ENCODE data around the gene ATG4B. TPM values are rescaled to one million over a fixed set of nuclear protein-coding genes. Genes with fewer than 3 reads are reported as not detected.

The ATG4B gene
- total RNA-seq, 2 donors from 2014 or later, result 126 to 166 TPM

DNA sequence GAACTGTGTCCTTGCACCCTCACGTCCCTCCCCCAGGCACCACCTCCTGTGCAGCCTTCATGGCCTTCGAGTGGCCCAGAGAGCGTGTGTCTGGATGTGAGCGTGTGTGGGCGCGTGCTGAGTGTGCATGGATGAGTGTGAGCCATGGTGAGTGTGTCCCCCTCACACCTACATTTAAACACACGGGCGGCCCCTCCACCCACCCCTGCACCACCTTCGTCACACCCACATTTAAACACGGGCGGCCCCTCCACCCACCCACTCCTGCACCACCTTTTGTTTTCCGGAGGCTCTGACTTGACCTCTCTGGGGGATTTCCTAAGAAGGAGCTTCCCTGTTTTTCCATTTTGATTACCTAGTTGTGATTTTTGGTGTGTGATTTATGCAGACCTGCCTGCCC lies 31.3 kb downstream of the ATG4B start:
- H3K27ac Mint-ChIP-seq, result no peak overlapping the region
- 90% methylated on average over 12 of the region's 12 CpGs; no CpG with 5 or more reads in 1 of the 2 experiments for WGBS, 2 experiments (ENCODE audit: insufficient coverage in 1 of 2, insufficient read length in 1 of 2)
- H3K36me3 ChIP-seq (ENCODE audit: control insufficient read depth, insufficient read depth, low read length), result peaks cover 41% of the 10 kb centered on the region
- H3K4me1 ChIP-seq (ENCODE audit: control insufficient read depth, insufficient read depth, low read length), result no peaks in the 10 kb centered on the region
- DNase-seq, result no peak
- peaks cover 4% of the 10 kb centered on the region for H3K4me1 Mint-ChIP-seq
- H3K27me3 Mint-ChIP-seq (ENCODE audit: insufficient read depth), result no peaks in the 10 kb centered on the region
- H3K9ac ChIP-seq (ENCODE audit: extremely low read depth, low read length, poor library complexity, severe bottlenecking), result no peak overlapping the region
- peaks cover 48% of the 10 kb centered on the region for H3K36me3 Mint-ChIP-seq (ENCODE audit: low read depth)
- H3K4me3 ChIP-seq (ENCODE audit: low read length), result no peak overlapping the region
- H3K27ac ChIP-seq (ENCODE audit: low read depth, low read length), result no peak overlapping the region
- H3K9me3 Mint-ChIP-seq, result no peaks in the 10 kb centered on the region
- H3K4me3 Mint-ChIP-seq, result no peak overlapping the region
- no peak for TF ChIP-seq CTCF (conservative IDR thresholded peaks at IDR 0.05)
- no peaks in the 10 kb centered on the region for H3K27me3 ChIP-seq (ENCODE audit: control insufficient read depth, insufficient read depth, low read length, poor library complexity, severe bottlenecking)
- no peaks in the 10 kb centered on the region for H3K9me3 ChIP-seq (ENCODE audit: control insufficient read depth, low read length)

- no peak for TF ChIP-seq CTCF (conservative IDR thresholded peaks at IDR 0.05)
- WGBS, 2 experiments (ENCODE audit: insufficient coverage in 1 of 2, insufficient read length in 1 of 2), result 91 to 96% methylated on average over 19 to 31 of the region's 31 CpGs
- Mint-ChIP-seq H3K4me1 (no peaks in the 10 kb centered on the region), H3K36me3 (ENCODE audit: low read depth) (peaks cover 55% of the 10 kb centered on the region), H3K27me3 (ENCODE audit: insufficient read depth) (no peaks in the 10 kb centered on the region), H3K27ac (no peak overlapping the region), H3K9me3 (no peaks in the 10 kb centered on the region), H3K4me3 (no peak overlapping the region)
- Histone ChIP-seq H3K27ac (ENCODE audit: low read depth, low read length) (no peak overlapping the region), H3K9ac (ENCODE audit: extremely low read depth, low read length, poor library complexity, severe bottlenecking) (no peak overlapping the region), H3K4me1 (ENCODE audit: control insufficient read depth, insufficient read depth, low read length) (no peaks in the 10 kb centered on the region), H3K4me3 (ENCODE audit: low read length) (no peak overlapping the region), H3K27me3 (ENCODE audit: control insufficient read depth, insufficient read depth, low read length, poor library complexity, severe bottlenecking) (no peaks in the 10 kb centered on the region), H3K9me3 (ENCODE audit: control insufficient read depth, low read length) (no peaks in the 10 kb centered on the region), H3K36me3 (ENCODE audit: control insufficient read depth, insufficient read depth, low read length) (peaks cover 41% of the 10 kb centered on the region)
- DNase-seq, result no peak
Observed at GRCh38 chr2:241670333-241671110, 33.0 kb downstream of the ATG4B start.

GRCh38 chr2:241671457-241672240 lies 34.2 kb downstream of the ATG4B start:
- Histone ChIP-seq H3K36me3 (ENCODE audit: control insufficient read depth, insufficient read depth, low read length) (peaks cover 34% of the 10 kb centered on the region), H3K9ac (ENCODE audit: extremely low read depth, low read length, poor library complexity, severe bottlenecking) (no peak overlapping the region), H3K4me1 (ENCODE audit: control insufficient read depth, insufficient read depth, low read length) (no peaks in the 10 kb centered on the region), H3K4me3 (ENCODE audit: low read length) (no peak overlapping the region), H3K27me3 (ENCODE audit: control insufficient read depth, insufficient read depth, low read length, poor library complexity, severe bottlenecking) (no peaks in the 10 kb centered on the region), H3K27ac (ENCODE audit: low read depth, low read length) (no peak overlapping the region), H3K9me3 (ENCODE audit: control insufficient read depth, low read length) (no peaks in the 10 kb centered on the region)
- Mint-ChIP-seq H3K36me3 (ENCODE audit: low read depth) (peaks cover 53% of the 10 kb centered on the region), H3K27me3 (ENCODE audit: insufficient read depth) (no peaks in the 10 kb centered on the region), H3K4me3 (no peak overlapping the region), H3K27ac (no peak overlapping the region), H3K9me3 (no peaks in the 10 kb centered on the region), H3K4me1 (no peaks in the 10 kb centered on the region)
- no peak for TF ChIP-seq CTCF (conservative IDR thresholded peaks at IDR 0.05)
- no peak for DNase-seq
- WGBS, 2 experiments (ENCODE audit: insufficient coverage in 1 of 2, insufficient read length in 1 of 2), result 93 to 94% methylated on average over 27 to 31 of the region's 31 CpGs
